Stimulated activated CD8-positive, alpha-beta memory T cell treated with anti-CD3 and anti-CD28 coated beads, Interleukin-15, amount 100 ng/mL, for 48 hours (primary cell): Measurements from ENCODE around the gene PUSL1.

Experiments used
- DNase-seq, 2 donors: peaks; one replicate each; pipeline ENCODE4 v3.0.0-alpha.2; 2020; ENCODE audit warnings: low read depth in 2 of 2

PUSL1 gene, protein sequence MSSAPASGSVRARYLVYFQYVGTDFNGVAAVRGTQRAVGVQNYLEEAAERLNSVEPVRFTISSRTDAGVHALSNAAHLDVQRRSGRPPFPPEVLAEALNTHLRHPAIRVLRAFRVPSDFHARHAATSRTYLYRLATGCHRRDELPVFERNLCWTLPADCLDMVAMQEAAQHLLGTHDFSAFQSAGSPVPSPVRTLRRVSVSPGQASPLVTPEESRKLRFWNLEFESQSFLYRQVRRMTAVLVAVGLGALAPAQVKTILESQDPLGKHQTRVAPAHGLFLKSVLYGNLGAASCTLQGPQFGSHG

DNA sequence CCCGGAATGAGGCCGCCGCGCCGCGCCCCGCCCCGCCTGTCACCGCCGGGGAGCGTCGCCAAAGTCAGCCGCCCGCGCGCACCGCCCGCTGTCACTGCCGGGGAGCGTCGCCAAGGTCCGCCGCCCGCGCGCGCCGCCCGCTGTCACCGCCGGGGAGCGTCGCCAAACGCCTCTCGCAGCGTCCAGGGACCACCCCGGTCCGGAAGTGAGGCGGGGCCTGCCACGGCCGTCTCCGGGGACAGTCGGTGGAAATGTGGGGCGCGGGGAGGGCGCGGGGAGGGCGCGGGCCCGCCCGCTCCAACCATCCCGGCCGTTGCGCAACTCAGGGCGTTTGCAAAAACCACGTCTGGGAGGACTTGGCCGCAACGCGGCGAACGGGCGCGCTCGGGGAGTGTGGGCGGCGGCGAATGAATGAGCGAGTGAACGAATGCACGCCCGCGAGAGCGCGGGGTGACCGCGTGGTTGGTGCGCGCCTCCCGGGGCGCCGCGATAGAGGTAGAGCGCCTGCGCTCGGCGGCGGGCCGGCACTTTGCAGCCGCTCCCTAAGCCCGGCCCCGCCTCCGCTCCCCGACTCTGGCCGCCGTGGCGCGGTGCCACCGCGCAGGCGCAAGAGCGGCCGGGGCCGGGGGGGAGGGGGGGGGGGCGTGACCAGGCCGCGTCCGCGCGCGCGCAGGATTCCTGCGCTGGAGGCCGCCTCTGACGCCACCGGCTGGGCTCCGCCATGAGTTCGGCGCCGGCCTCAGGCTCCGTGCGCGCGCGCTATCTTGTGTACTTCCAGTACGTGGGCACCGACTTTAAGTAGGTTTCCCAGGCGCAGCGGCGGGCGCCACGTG, at the start of gene PUSL1, which contains the start of gene ACAP3:
TSS of gene PUSL1 (plus strand) at position 675 of the 833 bp plus-strand sequence. CDS start at position 722, 47 bp downstream.
TSS of gene ACAP3 (minus strand) at position 8 of the 833 bp plus-strand sequence. CDS start 115 bp downstream, outside the sequence.
- peak; percentile 83 to 86 for DNase-seq

DNA sequence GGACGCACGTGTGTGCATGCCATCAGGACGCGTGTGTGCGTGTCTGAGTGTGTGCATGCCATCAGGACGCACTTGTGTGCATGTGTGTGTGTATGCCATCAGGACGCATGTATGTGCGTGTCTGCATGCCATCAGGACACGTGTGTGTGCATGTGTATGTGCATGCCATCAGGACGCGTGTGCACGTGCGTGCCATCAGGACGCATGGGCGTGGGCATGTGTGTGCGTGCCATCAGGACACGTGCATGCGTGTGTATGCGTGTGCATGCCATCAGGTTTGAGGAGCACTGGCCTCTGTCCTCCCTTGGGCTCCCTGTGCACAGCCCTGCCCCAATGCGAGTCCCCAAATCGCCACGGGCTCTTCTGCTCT, 49.3 kb upstream of the PUSL1 start:
- no peak for DNase-seq

DNA sequence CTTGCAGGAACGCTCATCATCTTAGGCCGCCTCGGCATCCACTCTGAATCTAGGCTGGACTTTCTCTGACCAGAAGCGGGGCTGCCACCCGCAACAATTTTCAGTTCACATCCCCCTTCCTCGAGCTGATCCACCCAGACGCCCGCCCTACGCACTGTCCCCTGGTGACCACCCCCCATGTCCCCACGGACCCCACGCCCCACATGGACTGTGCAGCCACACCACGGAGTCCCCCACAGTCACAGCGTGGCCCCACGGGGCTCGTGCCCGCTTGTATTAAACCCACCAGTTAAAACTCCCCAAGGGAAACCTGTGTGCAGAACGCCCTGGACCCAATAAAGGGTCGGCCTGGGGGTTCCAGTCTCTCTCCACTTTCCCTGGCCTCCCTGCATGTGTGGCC, 48.9 kb upstream of the PUSL1 start:
- DNase-seq: no peak

DNA sequence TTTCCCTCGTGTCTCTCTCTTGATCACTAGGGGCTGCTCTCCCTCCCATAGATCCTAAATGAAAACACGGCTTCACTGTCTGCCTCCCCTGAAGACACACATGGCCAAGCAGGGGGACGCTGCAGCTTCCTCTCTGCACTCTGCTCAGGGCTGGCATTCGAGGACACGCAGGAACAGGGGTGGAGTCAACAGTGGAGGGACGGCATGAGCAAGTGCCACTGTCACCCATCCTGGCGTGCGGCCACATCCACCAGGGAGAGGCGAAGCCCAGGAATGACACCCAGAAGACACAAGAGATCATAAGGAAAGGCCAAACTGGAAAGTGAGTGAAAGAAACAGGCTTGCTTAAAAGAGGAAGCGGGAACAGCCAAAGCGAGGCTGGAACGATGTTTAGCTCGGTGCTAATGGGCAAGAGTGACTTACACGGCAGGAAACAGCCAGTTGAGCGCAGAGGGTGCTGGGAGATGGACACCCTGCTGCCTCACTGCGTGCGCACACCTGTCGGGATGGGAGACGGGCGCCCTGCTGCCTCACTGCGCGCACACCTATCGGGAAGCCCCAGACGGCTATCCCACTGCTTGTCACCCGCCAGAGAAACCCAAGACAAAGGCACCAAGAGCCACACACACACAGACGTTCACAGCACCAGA, 48.3 kb upstream of the PUSL1 start:
- DNase-seq: no peak

DNA sequence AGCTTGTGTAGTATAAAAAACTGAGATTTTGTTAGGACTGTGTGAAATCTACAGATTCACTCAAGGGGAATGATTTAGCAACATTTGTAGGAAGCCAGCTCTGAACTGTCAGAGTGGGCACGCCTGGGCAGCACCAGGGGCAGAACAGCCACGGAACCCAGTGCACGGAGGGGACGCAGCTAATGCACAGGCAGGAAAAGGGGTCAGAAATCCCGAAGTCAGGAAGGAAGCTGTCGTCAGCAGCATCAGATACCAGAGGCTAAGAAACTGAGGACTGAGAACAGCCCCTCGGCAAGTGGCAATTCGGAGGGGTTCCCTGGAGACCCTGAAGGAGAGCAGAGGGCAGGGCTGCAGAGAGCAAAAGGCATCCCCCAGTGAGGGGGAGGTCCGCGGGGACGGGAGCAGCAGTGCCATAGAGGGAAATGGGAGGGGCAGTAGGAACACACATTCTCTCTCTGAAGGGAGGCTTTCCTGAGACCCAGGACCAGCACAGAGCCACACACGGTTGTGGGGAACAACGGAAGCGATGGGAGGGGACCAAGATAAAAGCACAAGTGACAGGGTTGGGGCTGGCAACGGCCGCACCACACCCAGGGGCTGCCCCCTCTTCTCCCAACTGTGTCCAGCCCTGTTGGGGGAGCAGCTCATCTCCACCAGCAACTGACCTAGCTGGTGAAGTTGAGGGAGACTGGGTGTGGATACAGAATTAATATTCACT, 47.4 kb upstream of the PUSL1 start:
- no peak for DNase-seq

DNA sequence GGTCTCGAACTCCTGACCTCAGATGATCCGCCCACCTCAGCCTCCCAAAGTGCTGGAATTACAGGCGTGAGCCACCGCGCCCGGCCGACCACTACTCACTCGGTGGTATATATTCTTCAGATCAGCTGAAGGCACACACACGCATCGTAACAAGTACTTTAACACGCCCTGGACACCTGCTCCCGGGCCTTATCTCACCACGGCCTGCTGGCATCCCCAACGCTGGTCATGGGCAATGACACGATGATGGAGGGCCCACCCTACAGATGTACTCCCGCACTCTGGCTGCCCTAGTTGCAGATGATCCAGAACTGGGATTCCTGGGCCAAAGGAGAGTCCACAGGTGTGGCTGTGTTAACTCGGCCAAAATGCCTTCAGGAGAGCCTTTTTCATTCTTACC, 46.3 kb upstream of the PUSL1 start:
- no peak for DNase-seq

DNA sequence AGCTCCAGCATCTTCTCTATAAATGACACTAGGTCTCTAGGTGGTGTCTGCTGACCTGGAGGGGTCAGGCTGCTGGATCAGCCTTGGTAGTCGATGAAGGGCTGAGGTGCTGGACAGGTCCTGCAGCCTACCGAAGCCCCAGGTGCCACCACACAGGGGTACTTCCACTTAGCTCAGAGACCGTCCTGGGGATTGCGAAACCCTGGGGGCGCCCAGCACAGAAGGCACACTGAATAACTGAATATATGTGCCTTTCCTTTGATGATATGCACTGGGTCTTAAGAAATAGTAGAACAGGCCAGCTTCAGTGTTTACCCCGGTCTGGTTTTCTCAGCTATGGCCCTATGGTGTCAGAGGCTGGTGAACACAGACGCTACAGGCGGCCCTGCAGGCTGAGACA, 45.6 kb upstream of the PUSL1 start:
- no peak for DNase-seq

DNA sequence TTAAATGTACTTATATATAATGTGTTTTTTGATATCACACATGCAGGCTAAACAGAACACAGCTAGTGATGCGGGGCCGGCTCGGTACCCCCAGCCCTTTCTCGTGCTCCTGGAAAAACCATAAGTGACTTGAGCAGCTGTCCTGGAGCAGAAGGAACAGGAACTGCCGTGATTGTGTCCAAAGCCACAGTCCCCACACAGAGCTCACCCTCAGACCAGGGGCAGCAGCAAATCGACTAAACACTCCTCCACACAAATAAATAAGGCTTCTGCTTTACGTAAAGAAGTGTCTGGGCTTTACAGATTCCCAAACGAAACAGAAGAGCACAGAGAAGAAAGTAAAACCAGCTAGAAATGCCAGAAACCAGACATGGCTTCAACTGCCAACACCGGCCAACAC, 44.4 kb upstream of the PUSL1 start:
- no peak for DNase-seq

DNA sequence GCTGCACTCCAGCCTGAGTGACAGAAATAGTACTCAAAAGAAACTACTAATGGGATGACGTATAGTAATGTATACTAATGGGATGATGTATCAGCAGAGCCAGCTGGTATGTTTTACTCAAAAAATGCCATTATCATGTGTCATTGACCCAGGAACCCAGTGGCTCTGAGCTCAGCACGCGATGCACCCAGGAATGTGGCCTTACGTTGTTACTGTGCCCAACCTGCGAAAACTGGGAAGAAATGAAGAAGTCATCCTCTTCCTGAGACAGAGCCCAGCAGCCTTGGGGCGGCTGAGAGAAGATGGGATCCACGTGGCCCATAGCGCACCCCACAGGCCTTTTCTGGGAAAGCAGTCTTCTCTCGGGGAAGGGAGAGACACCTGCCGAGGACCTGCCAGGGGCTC, 43.5 kb upstream of the PUSL1 start:
- no peak for DNase-seq

DNA sequence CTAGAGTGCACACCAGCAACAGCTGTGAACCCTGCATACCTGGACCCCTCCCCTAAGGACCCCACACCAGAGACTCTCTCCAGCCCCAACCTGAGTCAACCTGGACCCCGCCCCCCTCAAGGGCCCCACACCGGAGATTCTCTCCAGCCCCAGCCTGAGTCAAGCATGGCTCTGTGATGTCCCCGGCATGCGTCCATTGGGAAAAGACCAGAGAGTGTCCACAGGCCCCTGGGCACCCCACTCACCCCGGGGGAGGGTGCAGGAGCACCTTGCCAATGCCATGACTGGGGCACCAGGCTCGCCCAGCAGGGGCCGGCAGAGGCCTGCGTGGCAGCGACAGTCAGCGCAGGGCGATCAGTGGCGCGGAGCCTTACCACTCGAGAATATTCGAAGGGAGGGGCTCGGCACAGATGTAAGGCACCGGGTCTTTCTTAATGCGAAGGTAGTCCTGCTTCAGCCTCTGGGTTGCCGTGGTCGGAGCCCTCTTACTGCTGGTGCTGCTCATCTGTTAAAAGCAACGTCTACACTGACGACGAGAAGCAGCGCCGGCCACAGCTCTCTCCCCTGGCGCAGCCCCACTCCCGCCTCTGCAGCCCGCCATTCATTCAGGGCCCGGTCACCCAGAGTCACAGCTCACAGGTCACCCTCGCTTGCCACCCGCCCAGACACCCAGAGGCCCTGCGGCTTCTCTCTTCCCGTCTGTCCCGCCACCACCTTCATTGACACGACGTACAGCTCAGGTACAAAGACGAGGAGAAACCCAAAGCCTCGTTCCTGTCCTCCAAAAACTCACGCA, 40.7 kb upstream of the PUSL1 start:
- no peak for DNase-seq

DNA sequence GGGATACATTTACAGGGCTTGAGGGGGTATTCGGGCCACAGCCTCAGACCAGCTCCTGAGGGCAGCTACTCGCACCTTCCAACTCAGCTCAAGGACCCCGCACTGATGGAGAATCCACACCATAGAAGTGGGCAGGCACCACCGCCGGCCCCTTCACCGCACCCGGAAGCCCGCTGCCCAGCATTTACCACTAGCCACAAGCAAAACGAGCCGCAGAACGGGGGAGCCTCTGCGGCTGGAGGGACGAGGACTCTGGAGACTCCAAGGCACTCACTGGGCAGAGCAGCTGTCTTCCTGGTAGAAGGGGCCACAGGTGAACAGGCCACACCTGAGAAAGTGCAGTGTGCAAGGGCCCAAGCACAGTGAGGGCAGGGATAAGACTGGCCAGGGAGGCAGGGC, 40.1 kb upstream of the PUSL1 start:
- no peak for DNase-seq

DNA sequence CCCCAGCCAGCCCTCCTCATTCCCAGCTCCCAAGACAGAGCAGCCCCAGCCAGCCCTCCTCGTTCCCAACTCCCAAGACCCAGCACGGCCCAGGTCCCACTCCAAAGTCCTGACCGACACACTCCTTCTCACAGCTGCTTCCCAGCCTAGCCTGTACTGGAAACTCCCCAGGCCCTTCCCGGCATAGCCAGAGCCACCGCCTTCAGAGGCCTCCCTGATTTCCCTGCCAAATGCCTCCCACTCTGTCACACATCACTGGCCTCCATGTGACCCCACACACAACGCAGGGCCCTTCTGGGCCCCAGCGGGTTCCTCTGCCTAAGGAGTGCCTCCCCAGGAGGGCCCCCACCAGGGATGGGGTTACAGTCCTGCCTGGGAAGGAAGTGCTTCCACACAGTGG, 37.6 kb upstream of the PUSL1 start:
- DNase-seq: no peak

DNA sequence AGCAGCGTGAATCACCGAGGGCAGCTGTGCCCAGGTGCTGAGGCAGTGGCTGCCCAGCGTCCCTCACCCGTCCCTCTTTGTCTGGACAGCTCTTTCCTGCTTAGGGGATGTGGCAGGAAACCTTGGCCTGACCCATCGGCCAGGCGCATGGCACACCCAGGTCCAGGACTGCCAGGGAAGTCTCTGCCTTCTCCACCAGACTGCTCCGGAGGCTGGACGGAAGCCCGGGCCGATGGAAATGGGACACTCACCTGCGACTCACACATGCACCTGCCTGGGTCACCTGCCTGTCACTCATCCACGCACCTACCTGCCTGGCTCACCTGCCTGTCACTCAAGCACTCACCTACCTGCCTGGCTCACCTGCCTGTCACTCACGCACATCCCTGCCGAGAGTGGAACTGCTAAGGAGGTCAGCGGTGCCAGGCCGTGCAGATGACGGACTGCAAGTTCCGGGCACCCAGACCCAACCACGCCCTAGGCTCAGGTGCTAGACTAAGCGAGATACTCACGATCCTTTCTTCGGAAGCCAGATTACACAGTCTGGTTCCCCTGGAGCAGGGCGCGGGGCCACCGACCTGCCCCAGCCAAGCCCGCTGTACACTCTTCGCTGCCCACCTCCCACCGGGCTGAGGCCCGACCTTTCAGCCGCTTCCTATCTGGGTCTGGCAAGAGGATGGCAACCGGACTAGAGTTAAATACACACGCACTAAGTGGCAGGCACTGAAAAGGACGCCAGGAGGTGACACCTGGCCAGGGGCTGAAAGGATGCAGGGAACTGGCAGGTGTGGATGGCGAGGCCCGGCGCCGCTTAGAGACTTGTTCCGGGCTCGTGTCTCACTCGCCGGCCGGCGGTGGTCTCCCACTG, 35.8 kb upstream of the PUSL1 start:
- DNase-seq: no peak

DNA sequence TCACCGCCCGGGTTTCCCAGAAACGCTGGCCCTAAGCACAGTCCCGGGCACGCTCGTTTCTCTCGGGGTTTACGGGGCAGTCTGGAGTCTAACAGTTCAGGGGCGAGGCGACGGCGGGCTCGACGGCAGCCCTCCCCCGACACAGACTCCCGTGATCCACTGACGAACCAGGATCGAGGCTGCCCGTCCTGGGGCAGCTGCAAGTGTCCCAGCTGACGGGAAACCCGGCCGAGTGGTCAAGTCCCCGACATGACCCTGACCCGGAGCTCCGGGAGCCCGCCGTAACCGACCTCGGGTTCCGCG, 35.2 kb upstream of the PUSL1 start:
- no peak for DNase-seq

DNA sequence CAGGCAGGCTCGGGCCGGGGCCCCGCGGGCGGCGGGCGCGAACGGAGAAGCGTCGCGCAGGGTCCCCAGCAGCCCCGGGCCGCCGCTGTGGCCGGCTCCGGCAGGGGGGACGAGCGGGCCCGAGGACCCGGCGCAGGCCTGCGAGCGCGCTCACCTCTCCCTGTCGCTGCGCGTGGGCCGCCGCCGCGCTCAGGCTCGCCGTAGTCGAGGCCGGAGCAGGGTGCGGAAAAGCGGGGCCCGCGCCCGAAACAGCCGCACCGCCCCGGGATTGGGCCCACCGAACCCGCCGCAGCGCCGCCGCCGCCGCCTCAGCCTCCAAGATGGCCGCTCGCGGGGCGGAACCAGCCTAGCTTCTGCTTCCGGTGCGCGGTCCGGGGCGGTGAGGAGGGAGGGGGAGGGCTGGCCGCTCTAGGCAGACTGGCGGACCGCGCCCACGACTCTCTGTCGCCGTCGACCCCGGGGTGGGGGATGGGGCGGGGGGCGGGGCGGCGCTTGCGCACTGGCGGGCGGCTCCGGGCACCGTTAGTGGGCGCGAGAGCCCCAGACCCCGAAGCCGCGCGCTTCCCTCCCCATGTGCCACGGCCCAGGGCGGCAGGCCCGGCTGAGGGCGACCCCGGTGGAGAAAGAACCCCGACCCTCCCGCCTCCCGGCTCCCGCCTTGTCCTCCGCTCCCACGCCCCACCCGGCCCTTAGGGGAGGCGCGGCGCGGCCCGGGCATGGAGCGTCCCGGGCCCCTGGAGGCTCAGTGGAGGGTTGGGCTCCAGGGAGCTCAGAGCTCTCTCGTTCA, 34.7 kb upstream of the PUSL1 start, which contains the start of gene UBE2J2:
TSS of gene UBE2J2 (minus strand) at position 343 of the 787 bp plus-strand sequence. CDS start 5,862 bp downstream, outside the sequence.
- peak; percentile 88 to 90 for DNase-seq

DNA sequence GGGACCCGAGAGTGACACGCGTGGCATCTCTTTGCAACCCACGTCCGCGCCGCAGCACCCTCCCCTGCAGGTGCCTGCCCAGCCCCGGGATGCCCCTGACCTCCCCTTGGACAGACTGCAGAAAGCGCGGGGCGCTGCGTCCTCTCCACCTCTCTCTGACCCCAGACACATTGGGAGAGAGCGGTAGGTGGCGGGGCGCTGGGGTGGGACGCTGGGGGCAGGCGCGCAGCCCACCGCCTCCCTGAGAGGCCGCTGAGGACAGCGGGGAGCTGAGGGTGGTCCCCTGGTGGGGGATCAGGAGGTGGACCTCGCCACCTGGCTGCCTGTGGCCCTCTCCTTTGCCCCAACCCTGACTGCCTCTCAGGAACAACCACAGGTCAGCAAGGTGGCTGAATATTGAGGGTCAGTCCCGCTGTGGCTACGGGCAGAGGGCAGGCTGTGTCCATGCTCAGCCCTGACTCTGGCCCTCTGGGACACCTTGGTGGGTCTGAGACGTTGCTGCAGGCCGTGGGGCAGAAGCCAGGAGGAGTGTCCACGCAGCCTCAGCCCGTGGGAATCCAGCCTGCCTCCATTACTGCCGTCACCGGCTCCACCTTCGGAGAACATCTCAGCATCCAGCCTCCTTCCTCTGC, 34.0 kb upstream of the PUSL1 start:
- DNase-seq: no peak

DNA sequence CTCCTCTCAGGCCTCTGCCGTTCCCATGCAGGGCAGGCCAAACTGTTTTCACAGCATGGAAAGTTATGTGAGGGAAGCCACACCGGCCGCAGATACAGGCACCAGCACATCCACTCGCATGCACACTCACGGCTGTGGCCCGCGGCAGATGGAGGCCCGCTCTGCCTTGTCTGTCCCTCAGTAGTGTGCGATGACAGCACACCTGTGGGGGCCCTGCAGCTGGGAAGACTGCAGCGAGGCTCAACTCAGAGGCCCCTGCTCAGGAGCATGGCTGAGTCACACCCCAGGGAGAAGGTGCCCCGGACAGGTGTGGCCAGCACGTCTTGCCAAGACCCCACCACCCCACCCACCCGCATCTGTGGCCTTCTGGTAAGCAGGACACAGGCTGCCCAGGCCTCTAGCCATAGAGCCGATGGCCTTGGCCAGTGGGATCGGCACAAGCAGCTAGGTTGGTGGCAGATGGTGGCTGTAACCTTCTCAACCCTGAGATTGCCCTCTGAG, 33.4 kb upstream of the PUSL1 start:
- no peak for DNase-seq

DNA sequence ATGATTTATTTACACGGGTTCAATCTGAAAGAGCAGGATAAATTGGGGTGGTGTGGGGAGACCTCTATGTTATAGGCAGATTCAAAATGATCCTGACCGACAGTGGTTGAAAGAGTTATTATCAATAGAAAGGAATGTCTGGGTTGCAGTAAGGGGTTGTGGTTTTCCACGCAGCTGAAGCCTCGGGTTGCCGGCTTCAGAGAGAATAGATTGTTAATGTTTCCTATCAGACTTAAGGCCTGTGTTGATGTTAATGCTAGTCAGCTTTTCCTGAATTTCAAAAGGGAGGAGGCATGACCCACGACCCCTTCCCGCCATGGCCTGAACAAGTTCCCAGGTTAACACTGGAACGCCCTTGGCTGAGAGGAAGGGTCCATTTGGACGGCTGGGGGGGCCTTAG, 32.6 kb upstream of the PUSL1 start:
- no peak for DNase-seq

DNA sequence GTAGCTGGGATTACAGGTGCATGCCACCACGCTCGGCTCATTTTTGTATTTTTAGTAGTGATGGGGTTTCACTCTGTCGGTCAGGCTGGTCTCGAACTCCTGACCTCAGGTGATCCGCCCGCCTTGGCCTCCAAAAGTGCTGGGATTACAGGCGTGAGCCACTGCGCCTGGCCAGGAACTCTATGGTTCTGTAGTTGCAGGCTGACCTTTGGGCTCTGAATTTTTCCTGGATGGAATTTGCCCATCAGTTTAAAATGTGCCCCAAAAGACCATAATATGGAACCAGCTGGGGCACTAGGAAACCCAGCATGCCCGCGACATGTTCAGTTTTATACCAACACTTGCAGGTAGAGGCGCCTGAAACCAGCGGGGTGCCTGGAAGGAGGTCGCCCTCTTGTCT, 29.8 kb upstream of the PUSL1 start:
- no peak for DNase-seq
